ENCODE data around the gene GTPBP10. TPM values are rescaled to one million over a fixed set of nuclear protein-coding genes. Genes with fewer than 3 reads are reported as not detected.

The GTPBP10 gene
- 10 to 100 TPM; 11.3 to 48.1 (median 28.6) TPM for total RNA-seq

GRCh38 chr7:90346336-90347125, at the start of gene GTPBP10:
Gene GTPBP10 (plus strand): TSS chr7:90346716. CDS start chr7:90346742, 26 bp downstream.
- Histone ChIP-seq H3K27ac (peak within 1 kb of the TSS; percentile 66 to 90 (median 88)), H3K27me3 (no peaks in the 10 kb centered on the region)
- 0% methylated on average over 37 of the region's 37 CpGs for WGBS, 2 donors

GRCh38 chr7:90298145-90299038, 48.1 kb upstream of the GTPBP10 start:
- no peak overlapping the region for H3K27ac ChIP-seq
- DNase-seq (ENCODE audit: low spot score in 2 of 2): no peak
- 59 to 60% methylated on average over 5 of the region's 5 CpGs for WGBS, 2 donors
- H3K27me3 ChIP-seq: no peaks in the 10 kb centered on the region
- H3K9me3 ChIP-seq: no peaks in the 10 kb centered on the region
- H3K4me1 ChIP-seq: no peaks in the 10 kb centered on the region
- TF ChIP-seq EP300 (IDR thresholded peaks at IDR 0.05) (no peak), CTCF (IDR thresholded peaks at IDR 0.05) (peak in 4 of 5 experiments; percentile 26 to 39 (median 38)), POLR2A (IDR thresholded peaks at IDR 0.05) (no peak)
- peaks cover 0 to 14% (median 0%) of the 10 kb centered on the region in 3 donors for H3K36me3 ChIP-seq
- no peak overlapping the region for H3K4me3 ChIP-seq

More at GRCh38 chr7:90346336-90347125, at the start of gene GTPBP10:
- peak; percentile 83 to 85 for DNase-seq (ENCODE audit: low spot score in 2 of 2)
- TF ChIP-seq CTCF (IDR thresholded peaks at IDR 0.05) (peak; percentile 73 to 87 (median 84)), EP300 (IDR thresholded peaks at IDR 0.05) (peak; percentile 83 to 96), POLR2A (IDR thresholded peaks at IDR 0.05) (peak; percentile 63 to 75)
- no peaks in the 10 kb centered on the region for H3K36me3 ChIP-seq
- no peaks in the 10 kb centered on the region for H3K9me3 ChIP-seq
- peak within 1 kb of the TSS; percentile 57 to 86 (median 77) for H3K4me3 ChIP-seq
- H3K4me1 ChIP-seq: peaks cover 0 to 20% (median 9%) of the 10 kb centered on the region in 4 donors

- H3K36me3 ChIP-seq: peaks cover 0 to 33% (median 0%) of the 10 kb centered on the region in 3 donors
- TF ChIP-seq CTCF (IDR thresholded peaks at IDR 0.05) (no peak), POLR2A (IDR thresholded peaks at IDR 0.05) (no peak), EP300 (IDR thresholded peaks at IDR 0.05) (no peak)
- no peak overlapping the region for H3K4me3 ChIP-seq
- WGBS, 2 donors: 93 to 100% methylated on average over 1 of the region's 1 CpG
- H3K27ac ChIP-seq: no peak overlapping the region
- DNase-seq (ENCODE audit: low spot score in 2 of 2): no peak
- H3K9me3 ChIP-seq: no peaks in the 10 kb centered on the region
- no peaks in the 10 kb centered on the region for H3K4me1 ChIP-seq
- H3K27me3 ChIP-seq: no peaks in the 10 kb centered on the region
Observed at GRCh38 chr7:90303241-90303640, 43.3 kb upstream of the GTPBP10 start.

GRCh38 chr7:90309872-90310271, 36.6 kb upstream of the GTPBP10 start:
- Histone ChIP-seq H3K36me3 (peaks cover 0 to 66% (median 0%) of the 10 kb centered on the region in 3 donors), H3K9me3 (no peaks in the 10 kb centered on the region), H3K4me1 (no peaks in the 10 kb centered on the region), H3K27ac (no peak overlapping the region), H3K4me3 (no peak overlapping the region), H3K27me3 (no peaks in the 10 kb centered on the region)
- no peak for TF ChIP-seq EP300 (IDR thresholded peaks at IDR 0.05)
- TF ChIP-seq POLR2A (IDR thresholded peaks at IDR 0.05): no peak
- DNase-seq (ENCODE audit: low spot score in 2 of 2): no peak
- WGBS, 2 donors: 87% methylated on average over 5 of the region's 5 CpGs

- H3K9me3 ChIP-seq: no peaks in the 10 kb centered on the region
- no peak for DNase-seq (ENCODE audit: low spot score in 2 of 2)
- TF ChIP-seq POLR2A (IDR thresholded peaks at IDR 0.05) (no peak), EP300 (IDR thresholded peaks at IDR 0.05) (no peak), CTCF (IDR thresholded peaks at IDR 0.05) (no peak)
- H3K4me3 ChIP-seq: no peak overlapping the region
- H3K36me3 ChIP-seq: peaks cover 0 to 61% (median 0%) of the 10 kb centered on the region in 3 donors
- no peaks in the 10 kb centered on the region for H3K4me1 ChIP-seq
- no peak overlapping the region for H3K27ac ChIP-seq
- H3K27me3 ChIP-seq: no peaks in the 10 kb centered on the region
Observed at GRCh38 chr7:90311175-90311574, 35.3 kb upstream of the GTPBP10 start.
